ENCODE results near the gene KRTAP1-3.

DNA sequence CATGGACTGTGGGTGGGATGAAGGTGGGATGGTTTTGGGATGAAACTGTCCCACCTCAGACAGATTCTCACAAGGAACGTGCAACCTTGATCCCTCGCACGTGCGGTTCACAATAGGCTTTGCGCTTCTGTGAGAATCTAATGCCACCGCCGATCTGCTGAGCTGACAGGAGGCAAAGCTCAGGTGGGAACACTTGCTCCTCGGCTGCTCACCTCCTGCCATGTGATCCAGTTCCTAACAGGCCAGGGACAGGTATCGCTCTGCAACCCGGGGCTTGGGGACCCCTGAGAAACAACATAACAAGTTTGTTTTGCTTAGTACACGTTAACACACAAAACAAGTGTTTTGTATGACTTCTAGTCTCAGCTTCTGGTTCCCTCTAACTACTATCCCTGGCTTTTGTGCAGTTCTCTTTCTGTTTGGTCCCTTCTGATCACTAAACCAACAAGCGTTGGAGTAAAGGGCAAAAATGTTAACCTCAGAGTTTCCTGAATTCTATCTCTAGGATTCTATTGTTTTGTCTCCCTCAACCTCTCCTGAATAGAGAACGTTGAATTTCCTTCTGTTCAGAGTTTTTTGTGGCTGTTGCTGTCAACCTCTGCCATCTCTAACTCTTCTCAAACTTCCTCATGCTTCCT lies 18.0 kb downstream of the KRTAP1-3 start:
- TF ChIP-seq, protein P1, sequence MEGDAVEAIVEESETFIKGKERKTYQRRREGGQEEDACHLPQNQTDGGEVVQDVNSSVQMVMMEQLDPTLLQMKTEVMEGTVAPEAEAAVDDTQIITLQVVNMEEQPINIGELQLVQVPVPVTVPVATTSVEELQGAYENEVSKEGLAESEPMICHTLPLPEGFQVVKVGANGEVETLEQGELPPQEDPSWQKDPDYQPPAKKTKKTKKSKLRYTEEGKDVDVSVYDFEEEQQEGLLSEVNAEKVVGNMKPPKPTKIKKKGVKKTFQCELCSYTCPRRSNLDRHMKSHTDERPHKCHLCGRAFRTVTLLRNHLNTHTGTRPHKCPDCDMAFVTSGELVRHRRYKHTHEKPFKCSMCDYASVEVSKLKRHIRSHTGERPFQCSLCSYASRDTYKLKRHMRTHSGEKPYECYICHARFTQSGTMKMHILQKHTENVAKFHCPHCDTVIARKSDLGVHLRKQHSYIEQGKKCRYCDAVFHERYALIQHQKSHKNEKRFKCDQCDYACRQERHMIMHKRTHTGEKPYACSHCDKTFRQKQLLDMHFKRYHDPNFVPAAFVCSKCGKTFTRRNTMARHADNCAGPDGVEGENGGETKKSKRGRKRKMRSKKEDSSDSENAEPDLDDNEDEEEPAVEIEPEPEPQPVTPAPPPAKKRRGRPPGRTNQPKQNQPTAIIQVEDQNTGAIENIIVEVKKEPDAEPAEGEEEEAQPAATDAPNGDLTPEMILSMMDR (IDR thresholded peaks at IDR 0.05; ENCODE audit: low read length): no peak
- TF ChIP-seq EZH2 (optimal IDR thresholded peaks at IDR 0.05; ENCODE audit: low read depth, low read length): no peak

Measured in MM.1S (cell line).